ENCODE results near the gene CAPN2. TPM values are rescaled to one million over a fixed set of nuclear protein-coding genes. Genes with fewer than 3 reads are reported as not detected.

CAPN2 gene
- total and polyA plus RNA-seq, 2 donors (not counting 1 experiment from before 2014, with no cell fraction given): 63.9 to 79.6 TPM

GRCh38 chr1:223707256-223708000 lies 4.9 kb upstream of the CAPN2 start:
- H3K9me3 Mint-ChIP-seq (ENCODE audit: insufficient read depth): no peaks in the 10 kb centered on the region
- no peak overlapping the region for H3K27ac Mint-ChIP-seq
- Histone ChIP-seq H2AFZ (ENCODE audit: insufficient read depth, low read depth, low read length, poor library complexity, severe bottlenecking) (no peak overlapping the region), H3K4me1 (ENCODE audit: control insufficient read depth in 2 of 2, insufficient read depth in 2 of 2, low read length in 2 of 2) (peaks cover 7 to 13% of the 10 kb centered on the region in 2 donors), H3K4me3 (ENCODE audit: control extremely low read depth in 1 of 5, extremely low read depth in 1 of 5, insufficient read depth in 1 of 5, low read depth in 2 of 5, low read length in 4 of 5) (no peak overlapping the region), H3K4me2 (replicated peaks; ENCODE audit: low read depth, low read length, poor library complexity, severe bottlenecking) (no peak overlapping the region), H4K20me1 (ENCODE audit: control insufficient read depth, insufficient read depth, low read length, poor library complexity, severe bottlenecking) (no peaks in the 10 kb centered on the region), H3K79me2 (ENCODE audit: control insufficient read depth, insufficient read depth, low read length) (no peaks in the 10 kb centered on the region), H3K36me3 (replicated peaks in 1 of 2; ENCODE audit: control extremely low read depth in 1 of 2, control insufficient read depth in 1 of 2, extremely low read depth in 1 of 2, insufficient read depth in 2 of 2, low read length in 1 of 2) (no peaks in the 10 kb centered on the region), H3K9ac (ENCODE audit: low read length) (no peak overlapping the region), H3K27ac (ENCODE audit: low read length in 2 of 2) (no peak overlapping the region), H3K27me3 (replicated peaks in 1 of 4; ENCODE audit: control extremely low read depth in 1 of 4, control insufficient read depth in 3 of 4, insufficient read depth in 4 of 4, low read length in 3 of 4) (peaks cover 0 to 10% (median 0%) of the 10 kb centered on the region in 4 experiments), H3K9me3 (ENCODE audit: control extremely low read depth in 1 of 3, control insufficient read depth in 2 of 3, insufficient read depth in 1 of 3, low read length in 2 of 3) (no peaks in the 10 kb centered on the region)
- TF ChIP-seq CTCF (IDR thresholded peaks at IDR 0.05): no peak
- TF ChIP-seq EZH2 (IDR thresholded peaks at IDR 0.05; ENCODE audit: borderline replicate concordance, insufficient read depth, low read depth, low read length, poor library complexity, severe bottlenecking): no peak
- DNase-seq (no peak), ATAC-seq (ENCODE audit: low read depth) (no peak)
- peaks cover 8% of the 10 kb centered on the region for H3K4me1 Mint-ChIP-seq
- intact Hi-C loops (cut with micrococcal nuclease): no loop called here
- ChIA-PET CTCF (interaction anchor here (1.6 to 1.9 kb wide), 3 partner anchors 12 to 42 kb away, joined by 4 to 10 read pairs (median 4); no protein-coding TSS in a partner anchor), POLR2A (no interaction called here)
- 92% methylated on average over 6 of the region's 6 CpGs for WGBS (ENCODE audit: insufficient coverage)
- H3K27me3 Mint-ChIP-seq: peaks cover 9% of the 10 kb centered on the region
- H3K4me3 Mint-ChIP-seq: no peak overlapping the region

- ATAC-seq (ENCODE audit: low read depth): no peak
- Mint-ChIP-seq H3K4me3 (no peak overlapping the region), H3K27ac (no peak overlapping the region), H3K4me1 (peaks cover 9% of the 10 kb centered on the region), H3K27me3 (peaks cover 4% of the 10 kb centered on the region), H3K9me3 (ENCODE audit: insufficient read depth) (no peaks in the 10 kb centered on the region)
- TF ChIP-seq EZH2 (IDR thresholded peaks at IDR 0.05; ENCODE audit: borderline replicate concordance, insufficient read depth, low read depth, low read length, poor library complexity, severe bottlenecking): no peak
- no peak for TF ChIP-seq CTCF (IDR thresholded peaks at IDR 0.05)
- POLR2A ChIA-PET: no interaction called here
- DNase-seq: no peak
- CTCF ChIA-PET: interaction anchor here (1.6 to 1.9 kb wide), 3 partner anchors 12 to 41 kb away, joined by 4 to 10 read pairs (median 4); no protein-coding TSS in a partner anchor
- H4K20me1 ChIP-seq (ENCODE audit: control insufficient read depth, insufficient read depth, low read length, poor library complexity, severe bottlenecking): no peaks in the 10 kb centered on the region
- H3K36me3 ChIP-seq (replicated peaks in 1 of 2; ENCODE audit: control extremely low read depth in 1 of 2, control insufficient read depth in 1 of 2, extremely low read depth in 1 of 2, insufficient read depth in 2 of 2, low read length in 1 of 2): no peaks in the 10 kb centered on the region
- H3K79me2 ChIP-seq (ENCODE audit: control insufficient read depth, insufficient read depth, low read length): no peaks in the 10 kb centered on the region
- H3K9me3 ChIP-seq (ENCODE audit: control extremely low read depth in 1 of 3, control insufficient read depth in 2 of 3, insufficient read depth in 1 of 3, low read length in 2 of 3): no peaks in the 10 kb centered on the region
- peaks cover 0 to 10% (median 0%) of the 10 kb centered on the region in 4 experiments for H3K27me3 ChIP-seq (replicated peaks in 1 of 4; ENCODE audit: control extremely low read depth in 1 of 4, control insufficient read depth in 3 of 4, insufficient read depth in 4 of 4, low read length in 3 of 4)
- WGBS (ENCODE audit: insufficient coverage): 80% methylated on average over 4 of the region's 5 CpGs
- peaks cover 8 to 15% of the 10 kb centered on the region in 2 donors for H3K4me1 ChIP-seq (ENCODE audit: control insufficient read depth in 2 of 2, insufficient read depth in 2 of 2, low read length in 2 of 2)
- H2AFZ ChIP-seq (ENCODE audit: insufficient read depth, low read depth, low read length, poor library complexity, severe bottlenecking): no peak overlapping the region
- H3K9ac ChIP-seq (ENCODE audit: low read length): no peak overlapping the region
- intact Hi-C loops (cut with micrococcal nuclease): no loop called here
- H3K27ac ChIP-seq (ENCODE audit: low read length in 2 of 2): no peak overlapping the region
- no peak overlapping the region for H3K4me2 ChIP-seq (replicated peaks; ENCODE audit: low read depth, low read length, poor library complexity, severe bottlenecking)
- H3K4me3 ChIP-seq (ENCODE audit: control extremely low read depth in 1 of 5, extremely low read depth in 1 of 5, insufficient read depth in 1 of 5, low read depth in 2 of 5, low read length in 4 of 5): no peak overlapping the region
Observed at GRCh38 chr1:223708001-223708359, 4.4 kb upstream of the CAPN2 start.
